Ovary (tissue), 3 donors: ENCODE data around the gene EMD.
"Not testable (repeated sequence)": the region's sequence is repeated elsewhere in the genome, so short reads cannot be mapped to it uniquely, and the experiment has no call there.

ENCODE experiments used
- CTCF ChIP-seq, 3 donors: fragments of 450-650 bp in 2 of 3; fragments of 200-600 bp in 1 of 3; IDR thresholded peaks; one replicate each; pipeline versions ENCODE4 v1.5.1 to v1.8.0; 2016 to 2022; ENCODE audit warnings: antibody characterized with exemption in 3 of 3, mild to moderate bottlenecking in 1 of 3
- POLR2A ChIP-seq: fragments of 450-650 bp; IDR thresholded peaks from one replicate; pipeline ENCODE4 v1.6.1; 2017; ENCODE audit warnings: antibody characterized with exemption, mild to moderate bottlenecking, moderate library complexity
- donor health status: DM: no; HTN: no; CAD: no.

- TF ChIP-seq CTCF (IDR thresholded peaks at IDR 0.05); POLR2A: not testable (repeated sequence)
Measured at GRCh38 chrX:154388649-154389048, 9.6 kb downstream of the EMD start.
